Measurements from ENCODE around the gene SLC2A6. TPM values are rescaled to one million over a fixed set of nuclear protein-coding genes. Genes with fewer than 3 reads are reported as not detected.

The SLC2A6 gene
- total RNA-seq, 1 donor from 2014 or later: 2.6 TPM

DNA sequence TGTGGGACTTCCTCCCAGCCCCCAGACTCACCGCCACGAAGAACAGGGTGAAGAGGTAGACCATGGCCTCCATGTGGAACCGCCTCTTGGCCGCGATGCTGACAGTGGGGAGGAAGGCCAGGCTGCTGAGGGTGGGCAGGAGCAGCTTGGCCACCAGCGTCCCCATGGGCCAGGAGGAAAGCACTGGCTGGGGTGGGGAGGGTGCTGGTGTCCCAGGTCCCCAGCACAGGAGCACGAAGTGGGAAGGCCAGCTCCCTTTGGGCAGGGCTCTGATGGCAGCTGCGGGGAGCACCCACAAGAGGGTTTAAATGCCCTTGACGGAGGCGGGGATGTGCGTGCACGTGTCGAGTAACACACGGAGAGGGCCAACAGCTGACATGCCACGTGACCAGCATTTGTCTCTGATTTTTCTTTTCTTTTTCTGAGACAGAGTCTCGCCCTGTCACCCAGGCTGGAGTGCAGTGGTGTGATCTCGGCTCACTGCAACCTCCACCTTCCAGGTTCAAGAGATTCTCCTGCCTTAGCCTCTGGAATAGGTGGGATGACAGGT lies 45.9 kb upstream of the SLC2A6 start, which contains the start of gene MYMK:
TSS of gene MYMK (minus strand) at position 281 of the 550 bp plus-strand sequence. CDS start at position 166, 115 bp downstream.
- FAIRE-seq (no peak), DNase-seq (ENCODE audit: low read depth) (no peak)
- Histone ChIP-seq H3K36me3 (ENCODE audit: control insufficient read depth, insufficient read depth, low read length) (no peaks in the 10 kb centered on the region), H3K4me3 (ENCODE audit: low read depth, low read length) (no peak within 1 kb of the TSS), H3K27me3 (ENCODE audit: control insufficient read depth, insufficient read depth, low read length) (peaks cover 28% of the 10 kb centered on the region)
- TF ChIP-seq, protein P1, sequence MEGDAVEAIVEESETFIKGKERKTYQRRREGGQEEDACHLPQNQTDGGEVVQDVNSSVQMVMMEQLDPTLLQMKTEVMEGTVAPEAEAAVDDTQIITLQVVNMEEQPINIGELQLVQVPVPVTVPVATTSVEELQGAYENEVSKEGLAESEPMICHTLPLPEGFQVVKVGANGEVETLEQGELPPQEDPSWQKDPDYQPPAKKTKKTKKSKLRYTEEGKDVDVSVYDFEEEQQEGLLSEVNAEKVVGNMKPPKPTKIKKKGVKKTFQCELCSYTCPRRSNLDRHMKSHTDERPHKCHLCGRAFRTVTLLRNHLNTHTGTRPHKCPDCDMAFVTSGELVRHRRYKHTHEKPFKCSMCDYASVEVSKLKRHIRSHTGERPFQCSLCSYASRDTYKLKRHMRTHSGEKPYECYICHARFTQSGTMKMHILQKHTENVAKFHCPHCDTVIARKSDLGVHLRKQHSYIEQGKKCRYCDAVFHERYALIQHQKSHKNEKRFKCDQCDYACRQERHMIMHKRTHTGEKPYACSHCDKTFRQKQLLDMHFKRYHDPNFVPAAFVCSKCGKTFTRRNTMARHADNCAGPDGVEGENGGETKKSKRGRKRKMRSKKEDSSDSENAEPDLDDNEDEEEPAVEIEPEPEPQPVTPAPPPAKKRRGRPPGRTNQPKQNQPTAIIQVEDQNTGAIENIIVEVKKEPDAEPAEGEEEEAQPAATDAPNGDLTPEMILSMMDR (IDR thresholded peaks at IDR 0.05; ENCODE audit: insufficient read depth, low read length, severe bottlenecking): no peak

DNA sequence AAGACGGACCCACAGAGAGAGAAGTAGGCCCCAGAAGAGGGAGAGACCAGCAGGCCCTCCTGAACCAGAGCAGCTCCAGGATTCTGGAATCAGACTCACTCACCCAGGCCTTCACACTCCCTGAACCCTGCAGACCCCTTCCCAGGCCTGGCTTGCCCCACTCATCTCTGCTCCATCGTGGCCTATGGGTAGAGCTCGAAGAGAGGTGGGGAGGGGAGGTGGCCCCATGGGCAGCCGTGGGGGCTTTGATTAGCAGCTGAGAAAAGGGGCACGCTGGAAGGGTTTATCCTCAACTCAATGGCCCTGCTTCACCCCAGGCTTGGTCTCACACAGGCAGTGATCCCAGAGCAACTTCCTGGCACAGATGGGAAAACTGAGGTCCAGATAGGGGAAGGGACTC lies 45.2 kb upstream of the SLC2A6 start:
- H3K4me3 ChIP-seq (ENCODE audit: low read depth, low read length): no peak overlapping the region
- peaks cover 23% of the 10 kb centered on the region for H3K27me3 ChIP-seq (ENCODE audit: control insufficient read depth, insufficient read depth, low read length)
- TF ChIP-seq, protein P1 (IDR thresholded peaks at IDR 0.05; ENCODE audit: insufficient read depth, low read length, severe bottlenecking): no peak
- DNase-seq (ENCODE audit: low read depth) (no peak), FAIRE-seq (no peak)
- H3K36me3 ChIP-seq (ENCODE audit: control insufficient read depth, insufficient read depth, low read length): no peaks in the 10 kb centered on the region

DNA sequence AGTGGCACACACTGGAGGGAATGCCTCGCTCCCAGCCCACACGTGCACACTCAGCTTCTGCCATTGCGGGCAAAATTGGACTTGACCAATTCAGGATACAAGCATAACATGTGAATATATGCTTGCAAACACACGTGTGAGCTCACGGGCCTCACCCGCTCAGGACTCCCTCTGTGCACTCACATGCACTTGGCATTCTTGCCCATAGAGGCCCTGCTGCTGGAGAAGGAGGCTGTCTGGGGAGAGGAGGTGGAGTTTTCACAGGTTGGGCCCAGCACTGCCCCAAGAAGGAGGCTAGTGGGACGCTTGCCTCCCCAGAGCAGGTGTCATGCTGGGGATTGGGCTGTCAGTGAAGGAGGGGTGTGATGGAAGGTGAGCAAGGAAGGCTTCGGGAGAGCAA lies 44.2 kb upstream of the SLC2A6 start:
- no peak for DNase-seq (ENCODE audit: low read depth)
- TF ChIP-seq, protein P1 (IDR thresholded peaks at IDR 0.05; ENCODE audit: insufficient read depth, low read length, severe bottlenecking): no peak
- Histone ChIP-seq H3K36me3 (ENCODE audit: control insufficient read depth, insufficient read depth, low read length) (no peaks in the 10 kb centered on the region), H3K27me3 (ENCODE audit: control insufficient read depth, insufficient read depth, low read length) (peaks cover 16% of the 10 kb centered on the region), H3K4me3 (ENCODE audit: low read depth, low read length) (no peak overlapping the region)
- no peak for FAIRE-seq

DNA sequence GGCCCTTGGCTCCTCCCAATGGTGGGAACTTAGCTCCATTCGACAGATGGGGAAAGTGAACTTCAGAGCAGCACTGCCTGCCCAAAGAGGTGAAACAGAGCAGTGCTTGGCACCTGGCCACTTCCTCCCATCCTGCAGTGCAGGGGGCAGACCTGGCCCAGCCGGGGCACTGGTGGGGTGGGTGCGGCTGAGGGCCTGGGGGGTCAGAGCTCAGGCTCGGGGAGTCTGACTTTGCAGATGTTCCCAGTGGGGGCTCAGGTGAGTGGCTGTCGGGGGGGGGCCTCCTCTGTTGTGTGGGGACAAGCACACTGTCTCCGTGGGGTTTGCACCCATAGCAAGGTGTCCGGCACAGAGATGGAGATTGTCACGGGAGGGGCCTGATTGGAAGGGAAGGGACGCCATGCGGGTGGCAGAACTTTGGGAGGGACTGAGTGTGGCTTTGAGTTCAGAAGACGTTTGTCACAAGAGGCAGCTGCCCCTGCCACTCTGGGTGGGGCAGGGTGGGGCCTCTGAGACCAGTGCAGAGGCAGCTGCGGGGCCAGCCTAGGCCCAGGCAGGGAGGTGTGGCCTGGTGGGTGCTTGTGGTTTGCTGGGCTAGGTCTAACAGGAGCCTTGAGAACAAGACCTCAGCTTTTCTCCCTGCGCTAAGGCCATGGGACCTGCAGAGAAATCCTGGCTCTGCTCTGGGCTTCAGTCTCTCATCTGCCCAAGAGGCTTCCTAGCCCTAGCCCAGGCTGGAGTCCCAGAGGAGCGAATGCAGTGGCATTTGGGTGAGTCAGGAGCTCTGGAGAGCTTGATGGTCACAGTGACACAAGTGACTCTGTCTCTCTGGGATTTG lies 43.4 kb upstream of the SLC2A6 start:
- TF ChIP-seq, protein P1 (IDR thresholded peaks at IDR 0.05; ENCODE audit: insufficient read depth, low read length, severe bottlenecking): no peak
- Histone ChIP-seq H3K27me3 (ENCODE audit: control insufficient read depth, insufficient read depth, low read length) (peaks cover 9% of the 10 kb centered on the region), H3K36me3 (ENCODE audit: control insufficient read depth, insufficient read depth, low read length) (no peaks in the 10 kb centered on the region), H3K4me3 (ENCODE audit: low read depth, low read length) (no peak overlapping the region)
- FAIRE-seq (no peak), DNase-seq (ENCODE audit: low read depth) (no peak)

DNA sequence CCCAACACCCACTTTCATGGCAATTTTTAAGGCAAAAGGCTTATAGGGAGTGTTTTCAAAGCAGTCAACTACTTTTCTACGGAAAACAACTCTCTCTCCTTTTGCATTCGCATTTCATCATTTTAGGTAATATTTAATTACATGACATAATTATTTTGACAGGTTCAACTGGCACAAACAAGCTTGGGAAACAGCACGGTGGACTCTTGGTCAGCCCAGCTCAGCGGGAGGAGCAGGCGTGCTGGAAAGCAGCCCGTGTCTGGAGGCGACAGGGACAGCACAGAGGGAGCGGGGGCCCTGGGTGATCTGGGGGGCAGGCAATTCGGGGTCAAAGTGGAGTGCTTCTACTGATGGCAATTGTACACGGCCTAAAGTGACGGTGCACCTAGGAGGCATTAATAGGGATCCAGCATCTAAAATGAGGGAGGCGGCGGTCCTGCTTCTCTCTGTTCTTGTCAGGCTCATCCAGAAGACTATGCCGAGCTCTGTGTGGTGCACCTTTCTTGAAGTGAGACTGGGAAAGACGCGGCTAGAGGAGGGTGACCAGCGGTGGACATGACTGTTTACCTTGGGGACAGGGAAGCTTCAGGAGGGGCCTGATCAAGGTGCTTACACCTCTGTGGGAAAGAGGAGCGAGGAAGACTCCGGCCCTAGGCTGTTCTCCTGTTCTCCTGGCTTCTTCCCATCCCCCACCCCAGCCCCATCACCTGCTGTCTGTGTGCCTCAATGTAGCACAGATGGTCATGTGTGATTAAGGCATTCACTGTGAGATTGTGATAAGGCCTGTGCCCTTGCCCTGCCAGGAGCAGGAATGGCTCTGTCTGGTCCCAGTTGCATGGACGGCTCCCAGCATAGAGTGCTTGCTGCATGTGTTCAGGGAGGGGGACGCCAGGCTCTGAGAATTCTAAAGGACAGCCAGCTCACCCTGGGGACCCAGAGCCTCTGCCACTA lies 42.5 kb upstream of the SLC2A6 start:
- Histone ChIP-seq H3K27me3 (ENCODE audit: control insufficient read depth, insufficient read depth, low read length) (peaks cover 8% of the 10 kb centered on the region), H3K36me3 (ENCODE audit: control insufficient read depth, insufficient read depth, low read length) (no peaks in the 10 kb centered on the region), H3K4me3 (ENCODE audit: low read depth, low read length) (no peak overlapping the region)
- DNase-seq (ENCODE audit: low read depth): no peak
- peak; percentile 58 for FAIRE-seq
- TF ChIP-seq, protein P1 (IDR thresholded peaks at IDR 0.05; ENCODE audit: insufficient read depth, low read length, severe bottlenecking): no peak
